Rectal smooth muscle tissue (tissue), 1 donor: ENCODE results near the gene PHOX2A.
"Not testable (repeated sequence)": the region's sequence is repeated elsewhere in the genome, so short reads cannot be mapped to it uniquely, and the experiment has no call there.

Source experiments
- H3K27ac ChIP-seq: one replicate; pipeline ENCODE4 v1.7.0; 2013; ENCODE audit warnings: low read depth, low read length, inconsistent platforms
- H3K27me3 ChIP-seq: one replicate; pipeline ENCODE4 v1.7.0; 2013; ENCODE audit warnings: low read length; ENCODE audit not compliant: control insufficient read depth, insufficient read depth
- H3K36me3 ChIP-seq: one replicate; pipeline ENCODE4 v1.7.0; 2013; ENCODE audit warnings: low read length; ENCODE audit not compliant: control insufficient read depth, insufficient read depth
- H3K4me1 ChIP-seq: one replicate; pipeline ENCODE4 v1.7.0; 2013; ENCODE audit warnings: low read length; ENCODE audit not compliant: control insufficient read depth, insufficient read depth
- H3K4me3 ChIP-seq: one replicate; pipeline ENCODE4 v1.7.0; 2013; ENCODE audit warnings: low read length
- H3K9ac ChIP-seq: one replicate; pipeline ENCODE4 v1.7.0; 2013; ENCODE audit warnings: low read length

The PHOX2A gene

GRCh38 chr11:72201445-72201844 lies 42.5 kb downstream of the PHOX2A start:
- not testable (repeated sequence) for H3K27me3 ChIP-seq, H3K9ac ChIP-seq, H3K4me3 ChIP-seq, H3K4me1 ChIP-seq, H3K36me3 ChIP-seq, H3K27ac ChIP-seq

GRCh38 chr11:72195518-72196270 lies 48.3 kb downstream of the PHOX2A start:
- H3K27ac ChIP-seq: no peak overlapping the region
- no peaks in the 10 kb centered on the region for H3K36me3 ChIP-seq
- no peak overlapping the region for H3K4me3 ChIP-seq
- H3K27me3 ChIP-seq: no peaks in the 10 kb centered on the region
- no peaks in the 10 kb centered on the region for H3K4me1 ChIP-seq
- no peak overlapping the region for H3K9ac ChIP-seq

- Histone ChIP-seq H3K9ac (no peak within 1 kb of the TSS), H3K4me3 (no peak within 1 kb of the TSS), H3K27ac (no peak within 1 kb of the TSS), H3K27me3 (no peaks in the 10 kb centered on the region), H3K4me1 (peaks cover 2% of the 10 kb centered on the region), H3K36me3 (no peaks in the 10 kb centered on the region)
These were observed 52.0 kb downstream of the PHOX2A start, which contains the start of gene FOLR1 for GRCh38 chr11:72191961-72192381. FOLR1 (plus strand) TSS chr11:72192140; CDS start chr11:72192174, 34 bp downstream.

- Histone ChIP-seq H3K27me3 (no peaks in the 10 kb centered on the region), H3K9ac (no peak overlapping the region), H3K36me3 (no peaks in the 10 kb centered on the region), H3K4me3 (no peak overlapping the region), H3K4me1 (peaks cover 2% of the 10 kb centered on the region), H3K27ac (no peak overlapping the region)
These were observed 53.3 kb downstream of the PHOX2A start for GRCh38 chr11:72190631-72191071.

- Histone ChIP-seq H3K4me3 (no peak overlapping the region), H3K27me3 (no peaks in the 10 kb centered on the region), H3K36me3 (no peaks in the 10 kb centered on the region), H3K4me1 (peaks cover 2% of the 10 kb centered on the region), H3K27ac (no peak overlapping the region), H3K9ac (no peak overlapping the region)
These were observed 54.3 kb downstream of the PHOX2A start for GRCh38 chr11:72189455-72190250.
